ENCODE data around the gene SLC24A2. TPM values are rescaled to one million over a fixed set of nuclear protein-coding genes. Genes with fewer than 3 reads are reported as not detected.

SLC24A2 gene
- total RNA-seq: 0.23 TPM

GRCh38 chr9:19788614-19789271, at the start of gene SLC24A2:
Gene SLC24A2, minus strand, starts transcription at chr9:19789037.

Measured in metanephros (tissue), 1 donor.